Motor neuron (in vitro differentiated cells): Measurements from ENCODE around the gene ARHGAP26. TPM values are rescaled to one million over a fixed set of nuclear protein-coding genes. Genes with fewer than 3 reads are reported as not detected.

Experiments used
- ATAC-seq, 8 experiments: fragments of 200-7000 bp; cut with Tn5 transposase; replicated peaks in 6 of 8; 2 replicates each; pipeline ENCODE4 v1.8.0; 2021; ENCODE audit warnings: mild to moderate bottlenecking in 8 of 8, moderate library complexity in 8 of 8
- H3K27ac ChIP-seq, 2 donors: fragments of 250-450 bp; sonication (Bioruptor Pico); 2 replicates each; pipeline ENCODE4 v1.9.0; 2021; ENCODE audit warnings: antibody characterized with exemption in 2 of 2, mild to moderate bottlenecking in 2 of 2, moderate library complexity in 1 of 2
- H3K4me1 ChIP-seq, 2 donors: fragments of 250-450 bp; sonication (Bioruptor Pico); replicated peaks in 1 of 2; 2 replicates each; pipeline ENCODE4 v1.6.1; 2021; ENCODE audit warnings: antibody characterized with exemption in 2 of 2, mild to moderate bottlenecking in 2 of 2, moderate library complexity in 1 of 2
- H3K4me3 ChIP-seq, 5 donors: fragments of 250-450 bp; sonication (Bioruptor Pico); 2 replicates each; pipeline ENCODE4 v1.9.0; 2021; ENCODE audit warnings: antibody characterized with exemption in 5 of 5, mild to moderate bottlenecking in 5 of 5, moderate library complexity in 4 of 5
- WGBS, 10 experiments: fragments of 450-650 bp; shearing (Covaris generic); methylation state at CpG; one replicate each; pipeline ENCODE4 v1.0.0; 2022; 5-methylcytosine and 5-hydroxymethylcytosine counted together
- in situ Hi-C, 9 experiments: fragments of 400-800 bp; cut with MboI; loops; one replicate each; pipeline ENCODE4 v1.15.0; 2021; ENCODE audit warnings: low sequenced_read_pairs in 9 of 9, low pct_unique_long_range_greater_than_20kb in 2 of 9; ENCODE audit not compliant: unreplicated experiment in 9 of 9
- total RNA-seq, 8 experiments: library from RNA; unstranded; fragments of 300-600 nt; gene quantifications; 2 replicates each; pipeline versions ENCODE4 v1.2.3 to v1.2.4, GENCODE V29; 2022

Gene ARHGAP26
- total RNA-seq, 8 experiments from 2014 or later: 1.3 to 14.2 (median 7.0) TPM

DNA sequence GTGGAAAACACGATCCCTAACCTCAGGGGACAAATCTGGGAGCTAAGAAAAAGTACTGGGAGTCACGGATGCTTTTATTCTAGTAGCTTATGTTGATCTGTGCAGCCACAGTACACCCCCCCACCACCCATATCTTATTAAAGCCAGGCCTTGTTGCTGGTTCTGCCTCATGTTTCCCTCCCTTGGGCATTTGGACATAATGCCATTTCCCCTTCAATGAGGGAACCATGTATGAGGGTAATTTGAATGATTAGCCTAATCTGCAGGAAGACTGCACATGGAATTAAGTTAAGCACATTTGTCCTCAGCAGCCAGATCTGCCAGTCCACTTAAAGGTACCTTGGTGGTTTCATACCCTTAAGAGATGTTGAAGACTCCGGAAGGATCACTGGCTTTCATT is 102.0 kb downstream of the ARHGAP26 start:
- Histone ChIP-seq H3K4me1 (peaks cover 0 to 5% of the 10 kb centered on the region in 2 donors), H3K27ac (no peak overlapping the region), H3K4me3 (no peak overlapping the region)
- no peak for ATAC-seq
- WGBS, 10 experiments: 58 to 100% (median 87%) methylated on average over 1 to 2 of the region's 3 CpGs; no CpG with 5 or more reads in 2 of the 10 experiments
- in situ Hi-C loops: loop anchor here in 1 of 9 experiments (10.0 kb wide), 1 partner anchor 147 kb away; no protein-coding TSS in a partner anchor

- Histone ChIP-seq H3K27ac (no peak overlapping the region), H3K4me3 (no peak overlapping the region), H3K4me1 (no peaks in the 10 kb centered on the region)
- WGBS, 10 experiments: 0 to 100% (median 52%) methylated on average over 1 to 3 of the region's 3 CpGs; no CpG with 5 or more reads in 2 of the 10 experiments
- ATAC-seq: no peak
- in situ Hi-C loops: loop anchor here in 1 of 9 experiments (10.0 kb wide), 1 partner anchor 148 kb away; no protein-coding TSS in a partner anchor
Observed at GRCh38 chr5:142872795-142873194, 102.6 kb downstream of the ARHGAP26 start.

- in situ Hi-C loops: loop anchor here in 1 of 9 experiments (10.0 kb wide), 1 partner anchor 149 kb away; no protein-coding TSS in a partner anchor
- no peak for ATAC-seq
- 67 to 100% (median 90%) methylated on average over 2 to 5 of the region's 5 CpGs; no CpG with 5 or more reads in 1 of the 10 experiments for WGBS, 10 experiments
- Histone ChIP-seq H3K27ac (no peak overlapping the region), H3K4me3 (no peak overlapping the region), H3K4me1 (no peaks in the 10 kb centered on the region)
Observed at GRCh38 chr5:142873831-142874230, 103.7 kb downstream of the ARHGAP26 start.

DNA sequence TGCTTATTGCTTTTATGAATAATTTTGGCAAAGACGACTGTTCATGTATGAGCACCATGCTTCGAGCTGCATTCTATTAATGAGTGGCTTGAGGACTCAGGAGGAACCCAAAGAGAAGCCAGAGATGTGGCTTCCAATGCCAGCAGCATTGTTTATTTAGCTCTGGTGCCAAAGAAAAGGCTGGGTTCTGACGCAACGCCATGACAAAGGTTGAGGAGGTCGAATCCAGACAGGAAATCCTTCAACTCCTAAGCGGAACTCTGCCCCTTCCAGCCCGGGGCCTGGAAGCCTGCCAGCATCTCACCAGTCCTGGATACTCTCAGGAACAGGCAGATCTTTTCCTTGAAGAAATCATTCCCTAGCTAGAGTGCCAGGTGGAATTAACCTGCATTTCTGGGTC is 104.4 kb downstream of the ARHGAP26 start:
- ATAC-seq: no peak
- Histone ChIP-seq H3K4me3 (no peak overlapping the region), H3K4me1 (no peaks in the 10 kb centered on the region), H3K27ac (no peak overlapping the region)
- in situ Hi-C loops: loop anchor here in 1 of 9 experiments (10.0 kb wide), 1 partner anchor 150 kb away; no protein-coding TSS in a partner anchor
- WGBS, 10 experiments: 55 to 96% (median 85%) methylated on average over 4 to 7 of the region's 7 CpGs; no CpG with 5 or more reads in 1 of the 10 experiments

- H3K4me3 ChIP-seq: no peak overlapping the region
- no peak for ATAC-seq
- WGBS, 10 experiments: 63 to 100% (median 90%) methylated on average over 1 to 3 of the region's 3 CpGs; no CpG with 5 or more reads in 1 of the 10 experiments
- H3K27ac ChIP-seq: no peak overlapping the region
- in situ Hi-C loops: loop anchor here in 7 of 9 experiments (10.0 to 25.0 kb wide), 3 partner anchors 151 to 714 kb away; no protein-coding TSS in a partner anchor
- H3K4me1 ChIP-seq: peaks cover under 1% of the 10 kb centered on the region in 2 donors
Observed at GRCh38 chr5:142875936-142876335, 105.8 kb downstream of the ARHGAP26 start.

DNA sequence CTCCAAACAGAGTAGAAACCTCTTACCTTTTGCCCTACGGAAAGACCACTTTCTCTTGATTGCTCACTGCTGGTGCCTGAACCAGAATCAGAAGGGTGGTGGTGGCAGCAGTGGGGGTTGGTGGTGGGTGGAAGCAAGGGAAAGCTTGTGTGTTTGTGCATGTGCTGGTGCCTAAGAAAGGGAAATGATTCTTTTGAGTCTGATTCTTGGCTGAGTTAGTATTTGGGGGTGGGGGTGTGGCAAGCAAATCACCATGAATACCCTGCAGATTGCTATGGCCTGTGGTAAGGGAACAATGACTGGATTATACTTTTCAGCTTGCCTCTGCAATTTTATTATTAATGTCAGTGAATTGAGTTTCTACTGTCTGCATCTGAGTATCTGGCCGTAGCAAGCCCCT is 106.6 kb downstream of the ARHGAP26 start:
- Histone ChIP-seq H3K27ac (no peak overlapping the region), H3K4me3 (no peak overlapping the region), H3K4me1 (peaks cover 7 to 10% of the 10 kb centered on the region in 2 donors)
- no peak for ATAC-seq
- in situ Hi-C loops: loop anchor here in 7 of 9 experiments (10.0 to 25.0 kb wide), 3 partner anchors 152 to 715 kb away; no protein-coding TSS in a partner anchor
- 20 to 100% (median 66%) methylated on average over 1 to 2 of the region's 2 CpGs; no CpG with 5 or more reads in 4 of the 10 experiments for WGBS, 10 experiments

- in situ Hi-C loops: loop anchor here in 7 of 9 experiments (10.0 to 25.0 kb wide), 3 partner anchors 153 to 716 kb away; no protein-coding TSS in a partner anchor
- no peak overlapping the region for H3K27ac ChIP-seq
- WGBS, 10 experiments: 47 to 92% (median 80%) methylated on average over 2 to 7 of the region's 7 CpGs; no CpG with 5 or more reads in 1 of the 10 experiments
- peaks cover 7 to 12% of the 10 kb centered on the region in 2 donors for H3K4me1 ChIP-seq
- ATAC-seq: no peak
- no peak overlapping the region for H3K4me3 ChIP-seq
Observed at GRCh38 chr5:142878111-142878510, 107.9 kb downstream of the ARHGAP26 start.

DNA sequence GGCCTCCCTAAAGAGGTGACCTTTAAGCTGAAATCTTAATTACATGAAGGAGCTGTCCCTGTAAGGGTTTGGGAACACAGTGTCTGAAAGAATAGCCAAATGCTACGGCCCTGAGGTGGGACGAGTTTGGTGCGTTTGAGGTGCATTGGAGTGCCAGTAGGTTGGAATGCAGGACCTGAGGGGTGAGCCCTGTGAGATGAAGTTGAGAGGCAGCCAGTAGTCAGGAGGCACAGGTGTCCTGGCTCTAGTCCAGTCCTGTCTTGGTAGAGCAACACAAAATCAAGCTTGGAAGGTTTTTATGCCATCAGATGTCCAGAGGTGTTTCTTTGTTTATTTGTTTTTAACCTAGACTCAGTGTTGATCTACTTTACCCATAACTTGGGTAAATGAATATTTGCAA is 108.5 kb downstream of the ARHGAP26 start:
- in situ Hi-C loops: loop anchor here in 7 of 9 experiments (10.0 to 25.0 kb wide), 3 partner anchors 154 to 716 kb away; no protein-coding TSS in a partner anchor
- 80 to 100% (median 100%) methylated on average over 1 to 2 of the region's 3 CpGs; no CpG with 5 or more reads in 4 of the 10 experiments for WGBS, 10 experiments

GRCh38 chr5:142881076-142881783 is 111.1 kb downstream of the ARHGAP26 start:
- H3K4me3 ChIP-seq: no peak overlapping the region
- in situ Hi-C loops: loop anchor here in 8 of 9 experiments (10.0 to 25.0 kb wide), 3 partner anchors 156 to 719 kb away; no protein-coding TSS in a partner anchor
- 20 to 100% (median 47%) methylated on average over 1 to 6 of the region's 8 CpGs; no CpG with 5 or more reads in 4 of the 10 experiments for WGBS, 10 experiments
- no peak overlapping the region for H3K27ac ChIP-seq
- peak in 7 of 8 experiments; percentile 38 to 79 (median 71) for ATAC-seq
- peaks cover 7 to 12% of the 10 kb centered on the region in 2 donors for H3K4me1 ChIP-seq

More for the DNA sequence above, 108.5 kb downstream of the ARHGAP26 start:
- ATAC-seq: no peak
- no peak overlapping the region for H3K27ac ChIP-seq
- peaks cover 7 to 12% of the 10 kb centered on the region in 2 donors for H3K4me1 ChIP-seq
- no peak overlapping the region for H3K4me3 ChIP-seq

DNA sequence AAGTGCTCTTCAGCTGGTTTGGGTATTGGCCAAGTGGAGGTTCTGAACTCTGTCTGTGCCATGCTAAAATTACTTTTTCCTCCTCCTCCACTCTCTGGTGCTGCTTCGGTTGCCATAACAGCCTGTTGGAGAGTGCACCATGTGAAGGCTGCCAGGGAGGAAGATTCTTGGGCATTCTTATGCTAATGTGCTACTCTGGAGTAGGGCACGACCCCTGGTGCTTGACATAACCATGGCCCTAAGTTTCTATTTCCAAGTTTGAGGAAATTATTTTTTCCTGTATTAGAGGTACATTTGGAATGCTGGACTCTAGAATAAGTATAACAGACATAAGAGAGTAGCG is 111.6 kb downstream of the ARHGAP26 start:
- 0 to 80% (median 34%) methylated on average over 1 to 3 of the region's 3 CpGs; no CpG with 5 or more reads in 2 of the 10 experiments for WGBS, 10 experiments
- peaks cover 7 to 12% of the 10 kb centered on the region in 2 donors for H3K4me1 ChIP-seq
- no peak overlapping the region for H3K27ac ChIP-seq
- no peak overlapping the region for H3K4me3 ChIP-seq
- ATAC-seq: peak in 7 of 8 experiments; percentile 26 to 90 (median 60)
- in situ Hi-C loops: loop anchor here in 8 of 9 experiments (10.0 to 25.0 kb wide), 3 partner anchors 157 to 719 kb away; no protein-coding TSS in a partner anchor

DNA sequence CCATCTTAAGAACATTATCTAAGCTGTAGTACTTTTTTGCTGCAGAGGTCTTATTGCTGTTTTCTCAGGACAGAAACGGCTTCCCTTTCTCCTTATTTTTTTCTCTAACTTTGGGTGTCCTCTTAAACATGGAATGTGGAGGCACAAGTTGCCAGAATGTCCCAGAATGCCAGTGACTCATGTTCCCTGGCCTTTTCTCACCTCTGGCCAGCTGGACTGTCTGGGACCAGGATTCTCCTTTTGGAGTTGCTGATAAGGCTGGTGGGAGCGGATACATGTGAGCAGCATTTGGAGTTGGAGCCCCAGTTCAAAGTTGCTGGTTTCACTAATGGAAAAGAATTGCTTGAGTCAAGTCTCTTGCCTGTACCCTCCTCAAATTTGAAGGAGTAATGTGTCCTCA is 112.8 kb downstream of the ARHGAP26 start:
- in situ Hi-C loops: loop anchor here in 8 of 9 experiments (10.0 to 25.0 kb wide), 3 partner anchors 158 to 721 kb away; no protein-coding TSS in a partner anchor
- ATAC-seq: no peak
- peaks cover 7 to 12% of the 10 kb centered on the region in 2 donors for H3K4me1 ChIP-seq
- WGBS, 10 experiments: 60 to 100% (median 100%) methylated on average over 1 to 2 of the region's 2 CpGs; no CpG with 5 or more reads in 2 of the 10 experiments
- H3K4me3 ChIP-seq: no peak overlapping the region
- no peak overlapping the region for H3K27ac ChIP-seq

GRCh38 chr5:142883438-142883837 is 113.3 kb downstream of the ARHGAP26 start:
- in situ Hi-C loops: loop anchor here in 8 of 9 experiments (10.0 to 25.0 kb wide), 3 partner anchors 159 to 721 kb away; no protein-coding TSS in a partner anchor
- H3K4me1 ChIP-seq: peaks cover 7 to 12% of the 10 kb centered on the region in 2 donors
- H3K27ac ChIP-seq: no peak overlapping the region
- no peak for ATAC-seq
- H3K4me3 ChIP-seq: no peak overlapping the region
- 80 to 100% (median 88%) methylated on average over 1 to 3 of the region's 4 CpGs; no CpG with 5 or more reads in 5 of the 10 experiments for WGBS, 10 experiments
